ENCODE measurements around the gene SIRT3. TPM values are rescaled to one million over a fixed set of nuclear protein-coding genes. Genes with fewer than 3 reads are reported as not detected.

SIRT3 gene
- total RNA-seq, 6 experiments from 2014 or later: 8.0 to 10.9 (median 10.2) TPM

DNA sequence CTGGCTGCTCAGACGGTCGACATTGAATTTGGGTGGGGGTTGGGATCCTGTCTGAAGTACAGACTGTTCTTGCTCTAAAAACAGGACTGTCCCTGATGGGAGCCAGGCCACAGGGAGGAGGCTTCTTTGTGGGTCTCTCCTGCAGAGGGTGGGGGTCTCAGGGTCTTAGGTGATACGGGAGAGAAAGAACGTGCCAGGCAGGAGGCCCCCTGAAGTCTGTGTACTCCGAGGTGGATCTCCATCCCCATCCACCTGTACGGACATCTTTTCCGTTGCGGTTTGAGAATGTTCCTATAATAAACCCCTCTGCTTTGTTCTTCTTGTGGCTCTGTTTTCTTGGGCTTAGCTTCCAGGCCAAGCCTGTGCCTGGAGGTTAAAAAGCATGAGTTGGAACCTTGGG is 16.5 kb upstream of the SIRT3 start:
- Mint-ChIP-seq H3K9me3 (no peaks in the 10 kb centered on the region), H3K36me3 (ENCODE audit: low read depth) (peaks cover 25% of the 10 kb centered on the region), H3K4me3 (no peak overlapping the region)

DNA sequence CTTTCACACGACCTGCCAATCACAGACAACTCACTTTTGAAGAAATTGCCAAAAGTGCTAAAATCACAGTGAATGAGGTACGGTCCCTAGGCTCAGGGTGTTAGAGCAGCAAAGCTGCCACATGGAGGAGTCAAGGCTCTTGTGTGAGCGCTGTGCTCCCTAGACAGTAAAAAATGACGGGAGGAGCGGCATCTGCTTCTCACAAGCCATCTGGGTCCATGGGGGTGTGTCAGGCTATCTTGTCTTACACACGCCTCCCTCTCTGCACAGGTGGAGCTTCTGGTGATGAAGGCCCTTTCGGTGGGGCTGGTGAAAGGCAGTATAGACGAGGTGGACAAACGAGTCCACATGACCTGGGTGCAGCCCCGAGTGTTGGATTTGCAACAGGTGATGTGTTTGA is 15.4 kb upstream of the SIRT3 start:
- no peaks in the 10 kb centered on the region; the same call in 1 of the 2 replicates for H3K27me3 Mint-ChIP-seq (ENCODE audit: insufficient read depth)
- no peak overlapping the region for H3K4me3 Mint-ChIP-seq
- no peak for DNase-seq
- peaks cover 30% of the 10 kb centered on the region for H3K36me3 Mint-ChIP-seq (ENCODE audit: low read depth)
- no peaks in the 10 kb centered on the region for H3K4me1 Mint-ChIP-seq (ENCODE audit: low read depth)
- no peak overlapping the region for H3K27ac Mint-ChIP-seq
- H3K9me3 Mint-ChIP-seq: no peaks in the 10 kb centered on the region
- TF ChIP-seq, protein P1, sequence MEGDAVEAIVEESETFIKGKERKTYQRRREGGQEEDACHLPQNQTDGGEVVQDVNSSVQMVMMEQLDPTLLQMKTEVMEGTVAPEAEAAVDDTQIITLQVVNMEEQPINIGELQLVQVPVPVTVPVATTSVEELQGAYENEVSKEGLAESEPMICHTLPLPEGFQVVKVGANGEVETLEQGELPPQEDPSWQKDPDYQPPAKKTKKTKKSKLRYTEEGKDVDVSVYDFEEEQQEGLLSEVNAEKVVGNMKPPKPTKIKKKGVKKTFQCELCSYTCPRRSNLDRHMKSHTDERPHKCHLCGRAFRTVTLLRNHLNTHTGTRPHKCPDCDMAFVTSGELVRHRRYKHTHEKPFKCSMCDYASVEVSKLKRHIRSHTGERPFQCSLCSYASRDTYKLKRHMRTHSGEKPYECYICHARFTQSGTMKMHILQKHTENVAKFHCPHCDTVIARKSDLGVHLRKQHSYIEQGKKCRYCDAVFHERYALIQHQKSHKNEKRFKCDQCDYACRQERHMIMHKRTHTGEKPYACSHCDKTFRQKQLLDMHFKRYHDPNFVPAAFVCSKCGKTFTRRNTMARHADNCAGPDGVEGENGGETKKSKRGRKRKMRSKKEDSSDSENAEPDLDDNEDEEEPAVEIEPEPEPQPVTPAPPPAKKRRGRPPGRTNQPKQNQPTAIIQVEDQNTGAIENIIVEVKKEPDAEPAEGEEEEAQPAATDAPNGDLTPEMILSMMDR (IDR thresholded peaks at IDR 0.05): no peak

More for the DNA sequence above, 16.5 kb upstream of the SIRT3 start:
- Mint-ChIP-seq H3K4me1 (ENCODE audit: low read depth) (no peaks in the 10 kb centered on the region), H3K27me3 (ENCODE audit: insufficient read depth) (peaks cover 3% of the 10 kb centered on the region), H3K27ac (no peak overlapping the region)
- DNase-seq: no peak
- TF ChIP-seq, protein P1 (IDR thresholded peaks at IDR 0.05): no peak

DNA sequence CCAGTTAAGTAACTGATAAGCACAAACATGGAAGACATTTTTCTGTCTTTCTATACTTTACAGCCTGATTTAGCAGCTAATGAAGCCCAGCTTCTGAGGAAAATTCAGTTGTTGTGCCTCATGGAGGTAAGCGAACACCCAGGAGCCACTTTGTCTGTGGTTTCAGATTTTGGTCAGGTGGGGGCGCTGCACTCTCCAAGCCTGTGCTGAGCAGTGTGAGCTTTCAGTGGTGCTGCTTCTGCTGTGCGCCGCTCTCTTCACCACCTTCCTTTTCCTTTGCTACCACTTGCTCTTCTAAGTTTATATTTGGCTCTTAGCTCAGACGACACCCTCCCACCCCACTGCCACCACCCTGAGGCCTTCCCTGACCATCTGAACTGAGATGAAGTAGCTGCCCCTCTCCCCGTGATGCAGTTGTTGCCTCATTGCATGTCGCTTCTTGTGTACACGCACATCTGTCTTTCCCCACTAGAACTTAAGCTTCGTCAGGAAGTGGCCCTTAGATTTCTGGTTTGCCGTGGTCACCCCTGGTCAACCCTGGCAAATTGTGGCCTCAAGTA is 14.7 kb upstream of the SIRT3 start:
- peak overlapping the region; percentile 20; the same call in 1 of the 2 replicates for H3K27ac Mint-ChIP-seq
- no peak overlapping the region for H3K4me3 Mint-ChIP-seq
- no peaks in the 10 kb centered on the region for H3K4me1 Mint-ChIP-seq (ENCODE audit: low read depth)
- H3K27me3 Mint-ChIP-seq (ENCODE audit: insufficient read depth): no peaks in the 10 kb centered on the region; the same call in 1 of the 2 replicates
- H3K36me3 Mint-ChIP-seq (ENCODE audit: low read depth): peaks cover 32% of the 10 kb centered on the region
- no peaks in the 10 kb centered on the region for H3K9me3 Mint-ChIP-seq
- TF ChIP-seq, protein P1 (IDR thresholded peaks at IDR 0.05): peak; percentile 83
- peak; percentile 45 for DNase-seq

DNA sequence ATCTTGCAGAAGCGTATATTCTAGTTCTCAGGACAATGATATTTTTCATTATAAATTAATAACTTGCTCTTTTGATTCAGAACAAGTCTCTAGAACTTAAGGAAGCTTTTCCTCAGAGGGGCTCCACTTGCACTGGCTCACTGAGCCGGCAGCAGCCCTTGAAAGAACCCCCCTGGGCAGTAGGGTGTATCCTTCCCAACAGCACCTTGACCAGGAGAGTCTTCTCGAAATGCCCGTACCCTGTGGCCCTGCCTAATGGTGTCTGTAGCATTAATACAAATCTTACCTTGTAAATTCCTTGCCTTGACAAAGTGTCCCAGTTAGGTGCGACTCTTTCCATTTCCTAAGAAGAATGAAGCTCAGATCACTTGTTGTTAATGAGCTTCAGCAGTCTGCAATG is 14.1 kb upstream of the SIRT3 start:
- Mint-ChIP-seq H3K4me1 (ENCODE audit: low read depth) (no peaks in the 10 kb centered on the region), H3K27ac (peak overlapping the region; percentile 20; the same call in 1 of the 2 replicates), H3K27me3 (ENCODE audit: insufficient read depth) (no peaks in the 10 kb centered on the region; the same call in 1 of the 2 replicates), H3K9me3 (no peaks in the 10 kb centered on the region), H3K4me3 (no peak overlapping the region), H3K36me3 (ENCODE audit: low read depth) (peaks cover 33% of the 10 kb centered on the region)
- TF ChIP-seq, protein P1 (IDR thresholded peaks at IDR 0.05): no peak
- DNase-seq: no peak

DNA sequence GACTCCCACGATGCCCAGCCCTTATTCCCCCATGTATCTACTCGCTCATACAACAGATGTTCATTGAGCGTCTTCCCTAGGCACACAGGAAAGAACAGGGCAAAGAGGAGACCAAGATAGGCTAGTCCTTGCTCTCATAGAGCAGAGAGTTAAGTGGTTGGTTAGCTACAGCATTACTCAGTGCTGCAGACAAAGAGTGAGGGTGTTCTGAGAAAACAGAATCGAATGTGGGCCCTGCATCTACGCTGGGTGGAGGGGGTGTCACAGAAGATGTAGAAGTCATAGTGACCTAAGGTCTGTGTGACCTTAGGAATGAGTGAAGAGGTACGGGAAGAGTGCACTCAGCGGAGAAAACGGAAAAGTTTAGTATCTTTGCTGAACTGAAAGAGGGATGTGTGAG is 12.9 kb upstream of the SIRT3 start:
- TF ChIP-seq, protein P1 (IDR thresholded peaks at IDR 0.05): no peak
- Mint-ChIP-seq H3K9me3 (no peaks in the 10 kb centered on the region), H3K27me3 (ENCODE audit: insufficient read depth) (no peaks in the 10 kb centered on the region; the same call in 1 of the 2 replicates), H3K4me3 (no peak overlapping the region), H3K27ac (no peak overlapping the region; the same call in 1 of the 2 replicates), H3K4me1 (ENCODE audit: low read depth) (no peaks in the 10 kb centered on the region), H3K36me3 (ENCODE audit: low read depth) (peaks cover 35% of the 10 kb centered on the region)
- no peak for DNase-seq
